Gastroesophageal sphincter (tissue), 4 donors: Measurements from ENCODE around the gene TMEM19. TPM values are rescaled to one million over a fixed set of nuclear protein-coding genes. Genes with fewer than 3 reads are reported as not detected.

Source experiments
- ATAC-seq: fragments of 150-250 bp; one replicate; pipeline ENCODE4 v1.9.1; 2016; ENCODE audit warnings: mild to moderate bottlenecking, moderate library complexity
- H3K27ac ChIP-seq, 4 donors: fragments of 200-600 bp; sonication (generic) in 3 of 4; 1 replicate in 3 of 4; 2 replicates in 1 of 4; pipeline ENCODE4 v1.5.1; 2016 to 2019
- H3K27me3 ChIP-seq: fragments of 200-600 bp; sonication (generic); one replicate; pipeline ENCODE4 v1.5.1; 2019
- H3K36me3 ChIP-seq, 2 donors: fragments of 200-600 bp; sonication (generic); one replicate each; pipeline ENCODE4 v1.5.1; 2019; ENCODE audit warnings: control low read depth in 1 of 2
- H3K4me1 ChIP-seq, 3 donors: fragments of 200-600 bp; sonication (generic); 1 replicate in 2 of 3; 2 replicates in 1 of 3; pipeline ENCODE4 v1.5.1; 2016 to 2019; ENCODE audit warnings: control low read depth in 2 of 3
- H3K4me3 ChIP-seq, 2 donors: fragments of 200-600 bp; sonication (generic); one replicate each; pipeline ENCODE4 v1.5.1; 2019; ENCODE audit warnings: mild to moderate bottlenecking in 1 of 2, moderate library complexity in 1 of 2
- H3K9me3 ChIP-seq, 3 donors: fragments of 200-600 bp; sonication (generic); one replicate each; pipeline ENCODE4 v1.5.1; 2017 to 2019; ENCODE audit warnings: control low read depth in 2 of 3
- CTCF ChIP-seq, 4 experiments: fragments of 200-600 bp in 2 of 4; fragments of 450-650 bp in 2 of 4; sonication (generic) in 1 of 4; IDR thresholded peaks; one replicate each; pipeline ENCODE4 v1.5.1; 2017 to 2019; ENCODE audit warnings: antibody characterized with exemption in 4 of 4, mild to moderate bottlenecking in 2 of 4, moderate library complexity in 2 of 4
- EP300 ChIP-seq: sonication (generic); formaldehyde crosslinking; IDR thresholded peaks from one replicate; pipeline ENCODE4 v1.6.1; 2017; ENCODE audit warnings: antibody characterized with exemption, mild to moderate bottlenecking
- POLR2A ChIP-seq, 2 donors: fragments of 450-650 bp; IDR thresholded peaks; one replicate each; pipeline ENCODE4 v1.6.1; 2017; ENCODE audit warnings: antibody characterized with exemption in 2 of 2, mild to moderate bottlenecking in 2 of 2, moderate library complexity in 1 of 2
- POLR2AphosphoS5 ChIP-seq: sonication (generic); formaldehyde crosslinking; IDR thresholded peaks from one replicate; pipeline ENCODE4 v1.6.1; 2017; ENCODE audit warnings: antibody characterized with exemption
- WGBS, 2 donors: methylation state at CpG; one replicate each; pipeline ENCODE4 v1.1.5; 2018; ENCODE audit warnings: low coverage in 1 of 2; 5-methylcytosine and 5-hydroxymethylcytosine counted together
- total RNA-seq, 4 donors: library from RNA; depleted of rRNA; stranded (reverse); fragments of >200 nt; gene quantifications; one replicate each; pipeline ENCODE4 v1.1.0, GENCODE V29; 2016

TMEM19 gene
- total RNA-seq, 4 donors from 2014 or later = 15.5 to 28.9 (median 19.9) TPM

- TF ChIP-seq POLR2AphosphoS5 = no peak
- TF ChIP-seq POLR2A (IDR thresholded peaks at IDR 0.05) = no peak
- TF ChIP-seq EP300 = no peak
- no peak for TF ChIP-seq CTCF (IDR thresholded peaks at IDR 0.05)
- Histone ChIP-seq H3K9me3 (no peaks in the 10 kb centered on the region), H3K27ac (no peak overlapping the region), H3K27me3 (no peaks in the 10 kb centered on the region), H3K4me1 (no peaks in the 10 kb centered on the region), H3K4me3 (no peak overlapping the region), H3K36me3 (peaks cover 2 to 70% of the 10 kb centered on the region in 2 donors)
- WGBS, 2 donors = 50 to 76% methylated on average over 2 of the region's 2 CpGs
- no peak for ATAC-seq
These were observed 17.3 kb downstream of the TMEM19 start for GRCh38 chr12:71703206-71703605.

- 87 to 90% methylated on average over 2 of the region's 2 CpGs for WGBS, 2 donors
These were observed 19.0 kb downstream of the TMEM19 start for GRCh38 chr12:71704920-71705319.

GRCh38 chr12:71708658-71709057 lies 22.8 kb downstream of the TMEM19 start:
- WGBS, 2 donors = 91 to 100% methylated on average over 1 of the region's 1 CpG
- H3K4me1 ChIP-seq = no peaks in the 10 kb centered on the region
- H3K27ac ChIP-seq = no peak overlapping the region
- no peak for ATAC-seq
- TF ChIP-seq POLR2A (IDR thresholded peaks at IDR 0.05) (no peak), CTCF (IDR thresholded peaks at IDR 0.05) (no peak), POLR2AphosphoS5 (no peak), EP300 (no peak)
- H3K36me3 ChIP-seq = peaks cover 0 to 27% of the 10 kb centered on the region in 2 donors
- H3K9me3 ChIP-seq = peaks cover 0 to 17% (median 0%) of the 10 kb centered on the region in 3 donors
- no peak overlapping the region for H3K4me3 ChIP-seq
- no peaks in the 10 kb centered on the region for H3K27me3 ChIP-seq

More at GRCh38 chr12:71704920-71705319, 19.0 kb downstream of the TMEM19 start:
- ATAC-seq = no peak
- Histone ChIP-seq H3K27me3 (no peaks in the 10 kb centered on the region), H3K27ac (no peak overlapping the region), H3K4me1 (no peaks in the 10 kb centered on the region), H3K36me3 (peaks cover 0 to 53% of the 10 kb centered on the region in 2 donors), H3K4me3 (no peak overlapping the region), H3K9me3 (no peaks in the 10 kb centered on the region)
- TF ChIP-seq EP300 (no peak), POLR2AphosphoS5 (no peak), POLR2A (IDR thresholded peaks at IDR 0.05) (no peak), CTCF (IDR thresholded peaks at IDR 0.05) (no peak)

GRCh38 chr12:71710276-71711125 lies 24.6 kb downstream of the TMEM19 start:
- TF ChIP-seq EP300 (no peak), POLR2AphosphoS5 (no peak), POLR2A (IDR thresholded peaks at IDR 0.05) (no peak)
- Histone ChIP-seq H3K4me1 (no peaks in the 10 kb centered on the region), H3K27ac (no peak overlapping the region), H3K27me3 (no peaks in the 10 kb centered on the region), H3K36me3 (peaks cover 0 to 18% of the 10 kb centered on the region in 2 donors), H3K4me3 (no peak overlapping the region), H3K9me3 (peaks cover 0 to 31% (median 0%) of the 10 kb centered on the region in 3 donors)
- no peak for ATAC-seq
- 81 to 86% methylated on average over 5 to 6 of the region's 7 CpGs for WGBS, 2 donors

GRCh38 chr12:71718611-71719010 lies 32.7 kb downstream of the TMEM19 start:
- no peak for ATAC-seq
- Histone ChIP-seq H3K4me1 (no peaks in the 10 kb centered on the region), H3K27ac (no peak overlapping the region), H3K4me3 (no peak overlapping the region), H3K9me3 (peaks cover 0 to 14% (median 0%) of the 10 kb centered on the region in 3 donors), H3K36me3 (no peaks in the 10 kb centered on the region), H3K27me3 (no peaks in the 10 kb centered on the region)
- TF ChIP-seq CTCF (IDR thresholded peaks at IDR 0.05) = no peak
- TF ChIP-seq POLR2AphosphoS5 = no peak
- no peak for TF ChIP-seq POLR2A (IDR thresholded peaks at IDR 0.05)
- TF ChIP-seq EP300 = no peak
